Esophagus squamous epithelium (tissue), 4 donors: ENCODE data around the gene PEAK3.

Experiments
- POLR2A ChIP-seq, 4 donors: fragments of 450-650 bp; IDR thresholded peaks; one replicate each; pipeline ENCODE4 v1.6.1; 2017; ENCODE audit warnings: antibody characterized with exemption in 4 of 4, mild to moderate bottlenecking in 4 of 4, moderate library complexity in 3 of 4
- TF ChIP-seq, protein P1 (sequence below), 6 experiments: fragments of 450-650 bp in 4 of 6; fragments of 200-600 bp in 2 of 6; sonication (generic) in 2 of 6; IDR thresholded peaks; one replicate each; pipeline ENCODE4 v1.5.1; 2016 to 2019; ENCODE audit warnings: antibody characterized with exemption in 6 of 6, mild to moderate bottlenecking in 4 of 6, moderate library complexity in 4 of 6

DNA sequence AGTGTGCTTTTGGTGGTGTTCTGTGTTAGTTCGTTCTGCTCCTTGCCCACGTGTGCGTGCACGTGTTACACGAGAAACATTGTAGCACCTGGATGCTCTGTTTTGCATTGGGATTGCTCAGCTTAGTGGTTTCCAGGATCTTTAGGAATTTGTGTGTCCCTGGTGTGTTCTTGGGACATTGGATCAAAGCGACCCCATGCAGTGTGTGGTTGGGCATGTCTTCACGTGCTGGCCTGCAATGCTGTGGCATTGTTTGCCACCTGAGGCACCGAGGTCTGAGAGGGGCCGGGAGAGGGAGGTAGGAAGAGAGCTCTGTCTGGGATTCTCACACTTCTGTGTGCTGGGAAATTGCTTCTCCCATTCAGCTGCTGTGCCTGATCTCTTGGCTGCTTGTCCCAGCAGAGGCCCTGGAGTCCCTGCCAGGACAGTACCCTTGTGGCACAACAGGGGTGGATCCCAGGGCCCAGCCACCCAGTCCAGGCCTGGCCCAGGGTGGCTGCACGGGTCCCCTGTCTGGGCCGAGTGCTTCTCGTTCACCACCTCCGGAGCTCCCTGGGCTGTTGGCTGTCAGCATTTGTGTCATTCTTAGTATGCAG, 57.1 kb downstream of the PEAK3 start:
- TF ChIP-seq, protein P1, sequence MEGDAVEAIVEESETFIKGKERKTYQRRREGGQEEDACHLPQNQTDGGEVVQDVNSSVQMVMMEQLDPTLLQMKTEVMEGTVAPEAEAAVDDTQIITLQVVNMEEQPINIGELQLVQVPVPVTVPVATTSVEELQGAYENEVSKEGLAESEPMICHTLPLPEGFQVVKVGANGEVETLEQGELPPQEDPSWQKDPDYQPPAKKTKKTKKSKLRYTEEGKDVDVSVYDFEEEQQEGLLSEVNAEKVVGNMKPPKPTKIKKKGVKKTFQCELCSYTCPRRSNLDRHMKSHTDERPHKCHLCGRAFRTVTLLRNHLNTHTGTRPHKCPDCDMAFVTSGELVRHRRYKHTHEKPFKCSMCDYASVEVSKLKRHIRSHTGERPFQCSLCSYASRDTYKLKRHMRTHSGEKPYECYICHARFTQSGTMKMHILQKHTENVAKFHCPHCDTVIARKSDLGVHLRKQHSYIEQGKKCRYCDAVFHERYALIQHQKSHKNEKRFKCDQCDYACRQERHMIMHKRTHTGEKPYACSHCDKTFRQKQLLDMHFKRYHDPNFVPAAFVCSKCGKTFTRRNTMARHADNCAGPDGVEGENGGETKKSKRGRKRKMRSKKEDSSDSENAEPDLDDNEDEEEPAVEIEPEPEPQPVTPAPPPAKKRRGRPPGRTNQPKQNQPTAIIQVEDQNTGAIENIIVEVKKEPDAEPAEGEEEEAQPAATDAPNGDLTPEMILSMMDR (IDR thresholded peaks at IDR 0.05), result no peak
- TF ChIP-seq POLR2A (IDR thresholded peaks at IDR 0.05), result no peak
